Naive thymus-derived CD8-positive, alpha-beta T cell (primary cell): ENCODE measurements around the gene ARL15. TPM values are rescaled to one million over a fixed set of nuclear protein-coding genes. Genes with fewer than 3 reads are reported as not detected.

ENCODE experiments used
- ATAC-seq, 2 donors: fragments of 150-1000 bp; cut with Tn5 transposase in 1 of 2; sonication (Bioruptor Pico), chemical (Tn5 transposase) in 1 of 2; 1 replicate in 1 of 2; 2 replicates in 1 of 2; pipeline ENCODE4 v1.10.0; 2021; ENCODE audit warnings: mild to moderate bottlenecking in 2 of 2, moderate library complexity in 2 of 2
- POLR2A ChIA-PET: fragments of 350-600 bp; sonication (Branson Sonifier 250); formaldehyde crosslinking; loops from one replicate; lab custom pipeline; 2021; ENCODE audit warnings: antibody characterized with exemption; lab: Charles Lee
- DNase-seq, 10 donors: peaks; one replicate each; pipeline versions ENCODE4 v3.0.0 to v3.0.0-alpha.2; 2020 to 2022
- H3K27ac Mint-ChIP-seq, 10 donors: one replicate each; pipeline ENCODE4 v1.8.0; 2020 to 2022; ENCODE audit warnings: mild to moderate bottlenecking in 10 of 10, mixed read lengths in 10 of 10, moderate library complexity in 4 of 10, inconsistent platforms in 1 of 10
- H3K27me3 Mint-ChIP-seq, 5 donors: one replicate each; pipeline ENCODE4 v1.8.0; 2021 to 2022; ENCODE audit warnings: mixed read lengths in 5 of 5
- H3K36me3 Mint-ChIP-seq, 3 donors: one replicate each; pipeline ENCODE4 v1.8.0; 2020 to 2022; ENCODE audit warnings: mixed read lengths in 3 of 3, mild to moderate bottlenecking in 2 of 3, inconsistent platforms in 1 of 3
- H3K4me1 Mint-ChIP-seq, 4 donors: one replicate each; pipeline ENCODE4 v1.8.0; 2021 to 2022; ENCODE audit warnings: mixed read lengths in 4 of 4
- H3K4me3 Mint-ChIP-seq, 10 donors: one replicate each; pipeline ENCODE4 v1.8.0; 2020 to 2022; ENCODE audit warnings: mild to moderate bottlenecking in 10 of 10, mixed read lengths in 10 of 10, moderate library complexity in 6 of 10, inconsistent platforms in 1 of 10
- H3K9me3 Mint-ChIP-seq, 9 donors: one replicate each; pipeline ENCODE4 v1.8.0; 2020 to 2022; ENCODE audit warnings: mixed read lengths in 9 of 9, mild to moderate bottlenecking in 3 of 9, inconsistent platforms in 1 of 9, moderate library complexity in 1 of 9
- polyA plus RNA-seq, 3 donors: library from polyadenylated mRNA; unstranded; fragments of 300-500 nt; fragmentation: Illumina TruSeq; gene quantifications; one replicate each; pipeline ENCODE4 v1.2.3, GENCODE V29; 2021
- total RNA-seq, 8 experiments: library from RNA in 2 of 8; stranded (reverse) in 2 of 8; gene quantifications; one replicate each; pipeline ENCODE4 v1.2.3 and lab custom pipeline; 2021 to 2026

The ARL15 gene
- total and polyA plus RNA-seq, 5 experiments from 2014 or later: 9.9 to 15.2 (median 12.4) TPM

DNA sequence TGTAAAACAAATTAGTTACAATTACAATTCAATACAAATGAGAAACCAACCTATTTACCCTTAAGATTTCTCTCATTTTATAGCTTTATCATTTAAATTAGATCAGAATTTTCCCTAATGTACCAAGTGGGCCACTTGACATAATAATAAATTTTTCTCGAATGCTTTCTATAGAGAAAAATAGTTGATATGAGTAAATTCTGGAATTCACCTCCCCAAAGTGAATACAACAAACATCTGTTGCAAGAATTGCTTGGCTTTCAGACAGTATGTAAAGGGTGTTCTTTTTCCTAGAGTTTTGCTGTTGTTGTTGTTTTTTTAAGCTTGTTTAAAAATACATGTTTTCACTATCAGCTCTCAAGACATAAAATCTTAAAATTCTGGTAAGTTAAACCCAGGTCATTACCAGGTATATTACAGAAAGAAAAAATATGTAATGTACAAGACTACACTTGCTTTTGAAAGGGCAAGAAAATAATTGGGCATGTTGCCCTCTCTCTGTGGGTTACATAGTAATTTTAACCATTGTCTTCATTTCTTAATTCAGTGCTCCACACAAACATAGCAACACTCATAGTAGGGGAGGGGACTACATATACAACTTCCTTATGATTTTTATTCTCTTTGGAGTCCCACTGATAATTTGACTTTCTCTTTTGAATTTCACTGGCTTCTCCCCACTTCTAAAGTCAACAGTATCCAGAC lies 200.6 kb downstream of the ARL15 start:
- Mint-ChIP-seq H3K4me3 (no peak overlapping the region), H3K36me3 (peaks cover 21 to 35% (median 30%) of the 10 kb centered on the region in 3 donors)

DNA sequence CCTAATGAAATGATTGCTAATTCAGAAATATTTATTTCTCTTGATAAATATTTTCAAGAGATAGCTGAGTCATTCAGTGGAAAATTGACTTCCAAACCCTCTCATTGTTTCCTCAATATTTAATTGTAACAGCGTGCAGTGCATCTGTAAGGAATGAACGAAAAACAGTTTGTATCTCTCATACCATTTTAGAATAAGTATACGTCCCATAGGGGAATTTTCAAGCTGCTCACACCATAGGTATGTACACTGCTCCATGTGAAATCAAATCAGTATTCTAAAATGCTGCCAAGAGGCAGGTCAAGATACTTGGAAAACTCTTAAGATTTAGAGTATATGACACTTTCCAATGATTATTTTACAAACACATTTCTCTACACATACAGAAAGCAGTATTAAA lies 202.2 kb downstream of the ARL15 start:
- Mint-ChIP-seq H3K36me3 (peaks cover 18 to 28% (median 21%) of the 10 kb centered on the region in 3 donors), H3K4me3 (no peak overlapping the region), H3K9me3 (peaks cover 0 to 8% (median 0%) of the 10 kb centered on the region in 9 donors), H3K27ac (no peak overlapping the region), H3K27me3 (no peaks in the 10 kb centered on the region), H3K4me1 (no peaks in the 10 kb centered on the region)
- ATAC-seq (no peak), DNase-seq (no peak)
- POLR2A ChIA-PET: no interaction called here

More for the DNA sequence above, 200.6 kb downstream of the ARL15 start:
- H3K9me3 Mint-ChIP-seq: peaks cover 0 to 8% (median 0%) of the 10 kb centered on the region in 9 donors
- DNase-seq (no peak), ATAC-seq (no peak)
- H3K27me3 Mint-ChIP-seq: no peaks in the 10 kb centered on the region
- H3K4me1 Mint-ChIP-seq: peaks cover 0 to under 1% (median 0%) of the 10 kb centered on the region in 4 donors
- POLR2A ChIA-PET: no interaction called here
- H3K27ac Mint-ChIP-seq: no peak overlapping the region

- peaks cover 0 to 8% (median 0%) of the 10 kb centered on the region in 9 donors for H3K9me3 Mint-ChIP-seq
- ATAC-seq (no peak), DNase-seq (no peak)
- POLR2A ChIA-PET: no interaction called here
- no peak overlapping the region for H3K4me3 Mint-ChIP-seq
- no peaks in the 10 kb centered on the region for H3K27me3 Mint-ChIP-seq
- H3K27ac Mint-ChIP-seq: no peak overlapping the region
- H3K36me3 Mint-ChIP-seq: peaks cover 9 to 18% (median 11%) of the 10 kb centered on the region in 3 donors
- H3K4me1 Mint-ChIP-seq: peaks cover 0 to 2% (median 0%) of the 10 kb centered on the region in 4 donors
Observed at GRCh38 chr5:54103871-54104270, 206.5 kb downstream of the ARL15 start.

DNA sequence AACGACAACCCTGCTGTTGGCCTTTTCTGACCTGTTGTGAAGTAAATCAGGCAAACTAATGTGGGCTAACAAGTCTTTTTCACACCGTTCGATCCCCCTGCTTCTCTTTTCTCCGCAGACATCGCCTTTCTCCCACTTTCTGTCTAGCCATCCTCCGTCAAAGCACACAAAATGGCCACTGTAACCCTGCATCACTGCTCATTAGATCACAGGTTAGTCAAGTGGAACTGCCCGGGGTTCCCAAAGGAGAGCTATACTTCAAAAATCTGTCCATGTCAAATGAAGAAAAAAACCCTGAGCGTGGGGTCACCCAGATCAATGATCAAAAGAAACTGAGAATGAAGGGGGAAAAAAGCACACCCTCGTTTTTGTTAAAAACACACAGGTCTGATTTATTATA lies 212.1 kb downstream of the ARL15 start:
- Mint-ChIP-seq H3K4me1 (peaks cover 0 to 11% (median under 1%) of the 10 kb centered on the region in 4 donors), H3K27ac (no peak overlapping the region), H3K36me3 (peaks cover 0 to 9% (median 0%) of the 10 kb centered on the region in 3 donors), H3K4me3 (no peak overlapping the region), H3K27me3 (no peaks in the 10 kb centered on the region), H3K9me3 (no peaks in the 10 kb centered on the region)
- DNase-seq (no peak), ATAC-seq (no peak)
- POLR2A ChIA-PET: no interaction called here

GRCh38 chr5:54095969-54096368 lies 214.4 kb downstream of the ARL15 start:
- H3K9me3 Mint-ChIP-seq: no peaks in the 10 kb centered on the region
- no peaks in the 10 kb centered on the region for H3K27me3 Mint-ChIP-seq
- H3K27ac Mint-ChIP-seq: no peak overlapping the region
- peaks cover 0 to 11% (median 1%) of the 10 kb centered on the region in 4 donors for H3K4me1 Mint-ChIP-seq
- DNase-seq: no peak
- POLR2A ChIA-PET: no interaction called here
- peaks cover 0 to 18% (median 4%) of the 10 kb centered on the region in 3 donors for H3K36me3 Mint-ChIP-seq
- ATAC-seq: no peak
- no peak overlapping the region for H3K4me3 Mint-ChIP-seq

DNA sequence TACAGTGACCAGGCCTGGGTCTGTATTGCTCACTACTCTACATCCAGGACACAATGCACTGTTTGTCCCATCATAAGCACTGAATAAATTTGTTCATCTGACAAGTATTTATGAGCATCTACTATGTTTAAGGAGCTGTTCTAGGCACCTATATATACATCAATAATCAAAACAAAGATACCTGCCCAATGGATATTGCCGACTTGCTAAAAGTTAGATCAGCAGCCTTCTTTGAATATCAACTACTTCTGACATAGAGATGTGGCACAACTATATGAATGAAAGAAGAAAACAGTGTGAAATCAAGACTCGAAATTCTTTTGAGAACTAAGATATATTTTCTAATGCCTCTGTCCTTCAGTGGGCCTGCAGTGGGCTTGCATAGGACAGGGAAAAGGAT lies 215.7 kb downstream of the ARL15 start:
- H3K4me1 Mint-ChIP-seq: peaks cover 0 to 11% (median 1%) of the 10 kb centered on the region in 4 donors
- DNase-seq (no peak), ATAC-seq (no peak)
- H3K27ac Mint-ChIP-seq: no peak overlapping the region
- no peaks in the 10 kb centered on the region for H3K9me3 Mint-ChIP-seq
- POLR2A ChIA-PET: no interaction called here
- no peaks in the 10 kb centered on the region for H3K27me3 Mint-ChIP-seq
- H3K36me3 Mint-ChIP-seq: peaks cover 0 to 21% (median 4%) of the 10 kb centered on the region in 3 donors
- H3K4me3 Mint-ChIP-seq: no peak overlapping the region

DNA sequence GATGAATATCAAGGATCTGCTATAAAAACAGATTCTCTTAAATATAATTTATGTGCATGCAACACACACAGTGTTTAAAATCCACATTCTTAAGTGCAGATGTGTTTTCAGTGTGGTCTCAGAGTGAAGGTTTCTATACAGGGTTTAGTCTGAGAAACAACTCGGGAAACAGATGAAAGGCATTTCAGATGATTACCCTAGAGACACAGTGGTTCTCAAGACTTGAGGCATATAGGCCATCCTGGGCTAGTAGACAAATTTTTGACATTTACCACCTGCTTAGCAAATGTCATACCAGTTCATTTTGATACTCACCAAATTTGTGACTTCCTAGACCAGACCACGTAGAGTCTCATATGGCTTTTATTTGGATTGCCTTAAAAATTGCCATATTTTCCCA lies 216.5 kb downstream of the ARL15 start:
- Mint-ChIP-seq H3K4me1 (peaks cover 0 to 11% (median under 1%) of the 10 kb centered on the region in 4 donors), H3K9me3 (no peaks in the 10 kb centered on the region), H3K27me3 (no peaks in the 10 kb centered on the region), H3K36me3 (peaks cover 0 to 21% (median 7%) of the 10 kb centered on the region in 3 donors), H3K27ac (no peak overlapping the region), H3K4me3 (no peak overlapping the region)
- DNase-seq (no peak), ATAC-seq (no peak)
- POLR2A ChIA-PET: no interaction called here

GRCh38 chr5:54093081-54093492 lies 217.3 kb downstream of the ARL15 start:
- no peak overlapping the region for H3K27ac Mint-ChIP-seq
- DNase-seq (no peak), ATAC-seq (no peak)
- POLR2A ChIA-PET: no interaction called here
- no peaks in the 10 kb centered on the region for H3K9me3 Mint-ChIP-seq
- no peaks in the 10 kb centered on the region for H3K27me3 Mint-ChIP-seq
- H3K4me3 Mint-ChIP-seq: no peak overlapping the region
- H3K36me3 Mint-ChIP-seq: peaks cover 0 to 21% (median 7%) of the 10 kb centered on the region in 3 donors
- peaks cover 0 to 11% (median under 1%) of the 10 kb centered on the region in 4 donors for H3K4me1 Mint-ChIP-seq

DNA sequence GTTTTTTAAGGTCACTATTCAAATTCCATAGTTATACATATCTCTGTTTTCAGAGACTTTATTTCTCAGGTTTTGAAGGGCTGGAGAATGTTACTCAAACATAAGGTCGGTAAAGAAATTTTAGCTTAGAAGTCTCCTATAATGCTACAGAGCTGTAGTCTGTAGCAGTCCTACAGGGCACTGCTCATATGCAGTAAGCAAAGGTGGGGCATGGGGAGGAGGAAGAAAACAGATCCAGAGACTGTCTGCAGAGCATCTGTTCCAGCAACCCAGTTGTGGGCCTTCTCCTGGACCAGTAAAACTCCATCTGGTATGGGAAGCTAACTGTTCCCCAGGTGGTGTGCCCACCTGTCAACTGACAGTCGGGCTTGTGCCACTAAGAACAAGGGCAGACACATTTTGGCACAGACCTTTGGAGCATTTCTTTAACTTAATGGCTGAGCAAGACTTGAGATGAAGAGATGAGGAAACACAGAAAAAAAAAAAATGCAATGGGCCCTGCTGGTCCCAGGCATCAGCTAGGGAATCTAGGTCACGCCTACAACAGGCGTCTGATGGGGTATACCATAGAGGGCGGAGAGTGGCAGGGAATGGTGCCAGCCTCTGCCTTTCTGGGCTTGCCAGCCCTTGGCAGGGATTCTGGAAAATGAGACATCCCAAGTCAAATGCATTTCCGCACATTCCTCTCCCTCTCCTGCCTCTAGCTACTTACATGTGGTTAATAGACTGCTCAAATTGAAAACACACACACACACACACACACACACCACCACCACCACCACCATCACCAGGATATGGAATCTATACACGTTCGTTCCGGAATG lies 218.9 kb downstream of the ARL15 start:
- Mint-ChIP-seq H3K36me3 (peaks cover 0 to 21% (median 7%) of the 10 kb centered on the region in 3 donors), H3K27ac (no peak overlapping the region), H3K4me1 (peaks cover 0 to 11% (median under 1%) of the 10 kb centered on the region in 4 donors), H3K9me3 (no peaks in the 10 kb centered on the region), H3K27me3 (no peaks in the 10 kb centered on the region), H3K4me3 (no peak overlapping the region)
- POLR2A ChIA-PET: no interaction called here
- no peak for DNase-seq
- ATAC-seq: no peak

DNA sequence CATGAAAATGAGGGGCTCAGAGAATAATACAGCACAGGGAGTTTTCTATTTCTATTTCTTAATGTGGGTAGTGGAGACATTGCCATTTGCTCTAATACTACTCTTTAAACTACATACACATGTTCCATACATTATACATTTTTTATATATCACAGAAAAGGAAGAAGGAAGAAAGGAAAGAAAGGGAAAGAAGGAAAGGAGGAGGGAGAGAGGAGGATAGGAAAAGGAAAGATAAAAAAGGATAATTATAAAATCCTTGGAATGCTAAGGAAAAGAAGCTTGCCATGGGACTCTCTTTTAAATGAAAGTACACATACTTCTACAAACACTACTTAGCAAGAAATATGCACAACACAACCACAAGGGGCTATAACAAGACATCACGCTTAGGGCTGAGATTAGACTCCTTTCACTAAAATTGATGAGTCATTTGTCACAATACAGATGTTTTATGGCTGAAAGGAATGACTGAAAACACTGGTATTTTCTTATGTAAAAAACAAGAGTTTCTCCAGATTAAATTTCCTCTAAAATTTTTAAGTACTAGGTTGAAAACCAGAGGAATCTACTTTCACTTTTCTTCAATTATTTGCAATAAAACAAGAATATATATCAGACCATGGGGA lies 219.8 kb downstream of the ARL15 start:
- POLR2A ChIA-PET: no interaction called here
- Mint-ChIP-seq H3K4me3 (no peak overlapping the region), H3K36me3 (peaks cover 0 to 23% (median 7%) of the 10 kb centered on the region in 3 donors), H3K27ac (no peak overlapping the region), H3K4me1 (peaks cover 0 to 7% (median under 1%) of the 10 kb centered on the region in 4 donors), H3K9me3 (no peaks in the 10 kb centered on the region), H3K27me3 (no peaks in the 10 kb centered on the region)
- no peak for ATAC-seq
- DNase-seq: no peak

DNA sequence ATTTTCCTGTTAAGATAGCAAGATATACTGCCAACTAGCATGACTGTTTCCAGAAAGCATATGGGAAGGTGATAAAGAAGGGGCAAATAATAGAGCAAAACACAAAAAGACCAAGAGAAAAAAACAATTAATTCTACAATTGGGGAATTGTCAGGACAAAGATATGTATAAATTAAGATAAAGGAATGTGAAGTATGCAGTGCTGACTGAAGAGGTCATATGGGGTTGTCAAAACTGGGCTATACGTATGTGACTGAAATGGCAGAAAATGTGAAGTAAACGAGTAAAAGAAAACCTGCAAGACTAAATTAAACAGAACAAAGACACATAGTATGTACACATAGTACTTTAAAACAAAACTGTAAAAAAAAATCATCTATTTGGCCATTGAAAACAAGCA lies 222.3 kb downstream of the ARL15 start:
- H3K36me3 Mint-ChIP-seq: peaks cover 6 to 28% (median 11%) of the 10 kb centered on the region in 3 donors
- DNase-seq: no peak
- peaks cover 0 to 7% (median 0%) of the 10 kb centered on the region in 9 donors for H3K9me3 Mint-ChIP-seq
- no peaks in the 10 kb centered on the region for H3K27me3 Mint-ChIP-seq
- POLR2A ChIA-PET: no interaction called here
- no peak overlapping the region for H3K4me3 Mint-ChIP-seq
- H3K4me1 Mint-ChIP-seq: peaks cover 0 to 1% (median 0%) of the 10 kb centered on the region in 4 donors
- no peak overlapping the region for H3K27ac Mint-ChIP-seq
- no peak for ATAC-seq

DNA sequence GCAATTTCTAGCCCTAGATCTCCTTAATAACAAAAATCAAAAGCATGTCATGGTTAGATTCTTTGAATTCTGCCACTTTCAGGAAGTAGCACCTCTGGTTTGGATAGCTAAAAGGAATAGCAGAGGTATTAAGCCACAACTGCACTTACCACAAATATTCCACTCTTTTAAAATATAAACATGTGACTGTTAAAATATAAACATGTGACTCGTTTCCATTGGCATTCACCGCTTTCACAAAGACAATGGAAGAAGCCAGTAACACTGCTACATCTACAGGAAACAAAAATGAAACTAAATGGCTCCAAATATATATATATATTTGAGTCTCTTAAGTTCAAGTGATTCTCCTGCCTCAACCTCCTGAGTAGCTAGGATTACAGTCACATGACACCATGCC lies 222.9 kb downstream of the ARL15 start:
- DNase-seq (no peak), ATAC-seq (no peak)
- Mint-ChIP-seq H3K27ac (no peak overlapping the region), H3K4me3 (no peak overlapping the region), H3K36me3 (peaks cover 11 to 30% (median 12%) of the 10 kb centered on the region in 3 donors), H3K4me1 (peaks cover 0 to 1% (median 0%) of the 10 kb centered on the region in 4 donors), H3K27me3 (no peaks in the 10 kb centered on the region), H3K9me3 (peaks cover 0 to 13% (median 0%) of the 10 kb centered on the region in 9 donors)
- POLR2A ChIA-PET: no interaction called here
